ENCODE data around the gene KDM5C.
A peak's percentile ranks its signal among the peaks of the same experiment; 100 is the strongest.

Gene KDM5C

GRCh38 chrX:53250556-53250955 lies 25.5 kb upstream of the KDM5C start:
- no peak for DNase-seq (ENCODE audit: low read depth)

- DNase-seq (ENCODE audit: low read depth): no peak
Measured at GRCh38 chrX:53249408-53250042, 24.5 kb upstream of the KDM5C start.

GRCh38 chrX:53247928-53248327 lies 22.9 kb upstream of the KDM5C start:
- no peak for DNase-seq (ENCODE audit: low read depth)

- DNase-seq (ENCODE audit: low read depth): no peak
Measured at GRCh38 chrX:53246231-53246630, 21.2 kb upstream of the KDM5C start.

GRCh38 chrX:53244610-53245009 lies 19.6 kb upstream of the KDM5C start:
- no peak for DNase-seq (ENCODE audit: low read depth)

- no peak for DNase-seq (ENCODE audit: low read depth)
Measured at GRCh38 chrX:53242310-53242709, 17.3 kb upstream of the KDM5C start.

GRCh38 chrX:53241558-53241957 lies 16.6 kb upstream of the KDM5C start:
- no peak for DNase-seq (ENCODE audit: low read depth)

GRCh38 chrX:53239474-53239873 lies 14.5 kb upstream of the KDM5C start:
- no peak for DNase-seq (ENCODE audit: low read depth)

GRCh38 chrX:53237056-53237455 lies 12.0 kb upstream of the KDM5C start:
- DNase-seq (ENCODE audit: low read depth): no peak

GRCh38 chrX:53236025-53236679 lies 11.1 kb upstream of the KDM5C start:
- DNase-seq (ENCODE audit: low read depth): no peak

- no peak for DNase-seq (ENCODE audit: low read depth)
Measured at GRCh38 chrX:53235566-53235965, 10.6 kb upstream of the KDM5C start.

GRCh38 chrX:53234484-53234883 lies 9.5 kb upstream of the KDM5C start:
- DNase-seq (ENCODE audit: low read depth): no peak

GRCh38 chrX:53233536-53233935 lies 8.5 kb upstream of the KDM5C start:
- DNase-seq (ENCODE audit: low read depth): no peak

GRCh38 chrX:53230116-53230515 lies 5.1 kb upstream of the KDM5C start:
- no peak for DNase-seq (ENCODE audit: low read depth)

- DNase-seq (ENCODE audit: low read depth): no peak
Measured at GRCh38 chrX:53227224-53227765, 2.3 kb upstream of the KDM5C start.

GRCh38 chrX:53223955-53224859 lies 800 bp downstream of the KDM5C start:
- peak; percentile 1 for DNase-seq (ENCODE audit: low read depth)

- DNase-seq (ENCODE audit: low read depth): no peak
Measured at GRCh38 chrX:53223068-53223693, 1.8 kb downstream of the KDM5C start.

GRCh38 chrX:53211391-53211978 lies 13.5 kb downstream of the KDM5C start:
- no peak for DNase-seq (ENCODE audit: low read depth)

- DNase-seq (ENCODE audit: low read depth): no peak
Measured at GRCh38 chrX:53196678-53197077, 28.3 kb downstream of the KDM5C start.

GRCh38 chrX:53195401-53195800 lies 29.6 kb downstream of the KDM5C start:
- no peak for DNase-seq (ENCODE audit: low read depth)

GRCh38 chrX:53194308-53194707 lies 30.7 kb downstream of the KDM5C start:
- no peak for DNase-seq (ENCODE audit: low read depth)

GRCh38 chrX:53193093-53193492 lies 31.9 kb downstream of the KDM5C start:
- no peak for DNase-seq (ENCODE audit: low read depth)

Data from fibroblast of gingiva (primary cell).